Neural cell (in vitro differentiated cells): ENCODE data around the gene ZNF556. TPM values are rescaled to one million over a fixed set of nuclear protein-coding genes. Genes with fewer than 3 reads are reported as not detected.

Experiments
- H2AFZ ChIP-seq: fragments of 200-600, 300-800 bp; sonication (generic), shearing (Covaris generic); 2 replicates; pipeline ENCODE4 v1.6.0; 2014; ENCODE audit warnings: low read depth, mild to moderate bottlenecking, antibody characterized with exemption, low read length, moderate library complexity
- H3F3A ChIP-seq: fragments of 200-600 bp; shearing (Covaris generic); 2 replicates; pipeline ENCODE4 v1.6.1; 2016; ENCODE audit warnings: mild to moderate bottlenecking, moderate library complexity, mixed read lengths, antibody characterized with exemption, low read length; ENCODE audit not compliant: insufficient read depth, poor library complexity, severe bottlenecking
- H3K27ac ChIP-seq: fragments of 200-600, 300-800 bp; sonication (generic), shearing (Covaris generic); 2 replicates; pipeline ENCODE4 v1.5.1; 2014; ENCODE audit warnings: mild to moderate bottlenecking, low read length, moderate library complexity
- H3K27me3 ChIP-seq: fragments of 300-800, 200-600 bp; sonication (generic), shearing (Covaris generic); 2 replicates; pipeline ENCODE4 v1.6.0; 2014; ENCODE audit warnings: mild to moderate bottlenecking, low read depth, low read length, moderate library complexity; ENCODE audit not compliant: insufficient read depth
- H3K36me3 ChIP-seq: fragments of 300-800, 200-600 bp; sonication (generic), shearing (Covaris generic); 2 replicates; pipeline ENCODE4 v1.5.1; 2014; ENCODE audit warnings: mild to moderate bottlenecking, antibody characterized with exemption, low read length, moderate library complexity; ENCODE audit not compliant: insufficient read depth
- H3K4me2 ChIP-seq: fragments of 300-800, 200-600 bp; sonication (generic), shearing (Covaris generic); 2 replicates; pipeline ENCODE4 v1.6.0; 2014; ENCODE audit warnings: mild to moderate bottlenecking, low read length
- H3K4me3 ChIP-seq: fragments of 300-800, 200-600 bp; sonication (generic), shearing (Covaris generic); 2 replicates; pipeline ENCODE4 v1.5.1; 2014; ENCODE audit warnings: mild to moderate bottlenecking, low read length, moderate library complexity
- H3K79me2 ChIP-seq: fragments of 200-600 bp; shearing (Covaris generic); replicated peaks from 2 replicates; pipeline ENCODE4 v1.6.0; 2014; ENCODE audit warnings: mild to moderate bottlenecking, low read length, moderate library complexity; ENCODE audit not compliant: insufficient read depth
- H3K9ac ChIP-seq: fragments of 300-800, 200-600 bp; sonication (generic), shearing (Covaris generic); 2 replicates; pipeline ENCODE4 v1.6.1; 2016; ENCODE audit warnings: mild to moderate bottlenecking, low read length, mixed read lengths
- H3K9me2 ChIP-seq: fragments of 200-600 bp; shearing (Covaris generic); 2 replicates; pipeline ENCODE4 v1.6.1; 2016; ENCODE audit warnings: mild to moderate bottlenecking, low read length, mixed read lengths; ENCODE audit not compliant: insufficient read depth
- H3K9me3 ChIP-seq: fragments of 200-600, 300-800 bp; sonication (generic), shearing (Covaris generic); 2 replicates; pipeline ENCODE4 v1.6.1; 2016; ENCODE audit warnings: mild to moderate bottlenecking, mixed run types, low read length, moderate library complexity, mixed read lengths
- H4K20me1 ChIP-seq: fragments of 200-600 bp; shearing (Covaris generic); 2 replicates; pipeline ENCODE4 v1.6.1; 2016; ENCODE audit warnings: mild to moderate bottlenecking, mixed run types; ENCODE audit not compliant: insufficient read depth
- EP300 ChIP-seq: fragments of 450-650 bp; conservative IDR thresholded peaks from 2 replicates; pipeline ENCODE4 v1.6.1; 2014; ENCODE audit warnings: antibody characterized with exemption, mild to moderate bottlenecking, moderate library complexity; ENCODE audit not compliant: poor library complexity, severe bottlenecking
- EZH2 ChIP-seq: fragments of 200-600, 300-800 bp; shearing (Covaris generic), sonication (generic); IDR thresholded peaks from 2 replicates; pipeline ENCODE4 v1.6.1; 2014; ENCODE audit warnings: antibody characterized with exemption, low read length, borderline replicate concordance, mild to moderate bottlenecking; ENCODE audit not compliant: insufficient read depth, poor library complexity, severe bottlenecking
- MXI1 ChIP-seq: fragments of 450-650 bp; conservative IDR thresholded peaks from 2 replicates; pipeline ENCODE4 v1.6.1; 2014; ENCODE audit warnings: antibody characterized with exemption, mild to moderate bottlenecking; ENCODE audit not compliant: poor library complexity, severe bottlenecking
- POLR2AphosphoS5 ChIP-seq: IDR thresholded peaks from 2 replicates; pipeline ENCODE4 v1.6.1; 2012
- RAD21 ChIP-seq: fragments of 450-650 bp; conservative IDR thresholded peaks from 2 replicates; pipeline ENCODE4 v1.6.1; 2014; ENCODE audit warnings: antibody characterized with exemption, mild to moderate bottlenecking, moderate library complexity
- SMC3 ChIP-seq: fragments of 450-650 bp; conservative IDR thresholded peaks from 2 replicates; pipeline ENCODE4 v1.6.1; 2014; ENCODE audit warnings: antibody characterized with exemption, mild to moderate bottlenecking, moderate library complexity; ENCODE audit not compliant: poor library complexity
- TAF1 ChIP-seq: IDR thresholded peaks from 2 replicates; pipeline ENCODE4 v1.6.1; 2012; ENCODE audit warnings: low read depth
- polyA plus RNA-seq: library from polyadenylated mRNA; depleted of rRNA; stranded (reverse); fragments of >200 nt; gene quantifications from 2 replicates; pipeline ENCODE4 v1.2.3, GENCODE V29; 2014
- TF ChIP-seq, protein P1 (sequence below): fragments of 450-650 bp; IDR thresholded peaks from 2 replicates; pipeline ENCODE4 v1.5.1; 2014; ENCODE audit warnings: antibody characterized with exemption, mild to moderate bottlenecking, moderate library complexity; ENCODE audit not compliant: poor library complexity, severe bottlenecking
- TF ChIP-seq, protein P2 (sequence below): IDR thresholded peaks from 2 replicates; pipeline ENCODE4 v1.6.1; 2012; ENCODE audit warnings: borderline replicate concordance

The ZNF556 gene
- polyA plus RNA-seq, 1 donor from 2014 or later, result 0.28 TPM

DNA sequence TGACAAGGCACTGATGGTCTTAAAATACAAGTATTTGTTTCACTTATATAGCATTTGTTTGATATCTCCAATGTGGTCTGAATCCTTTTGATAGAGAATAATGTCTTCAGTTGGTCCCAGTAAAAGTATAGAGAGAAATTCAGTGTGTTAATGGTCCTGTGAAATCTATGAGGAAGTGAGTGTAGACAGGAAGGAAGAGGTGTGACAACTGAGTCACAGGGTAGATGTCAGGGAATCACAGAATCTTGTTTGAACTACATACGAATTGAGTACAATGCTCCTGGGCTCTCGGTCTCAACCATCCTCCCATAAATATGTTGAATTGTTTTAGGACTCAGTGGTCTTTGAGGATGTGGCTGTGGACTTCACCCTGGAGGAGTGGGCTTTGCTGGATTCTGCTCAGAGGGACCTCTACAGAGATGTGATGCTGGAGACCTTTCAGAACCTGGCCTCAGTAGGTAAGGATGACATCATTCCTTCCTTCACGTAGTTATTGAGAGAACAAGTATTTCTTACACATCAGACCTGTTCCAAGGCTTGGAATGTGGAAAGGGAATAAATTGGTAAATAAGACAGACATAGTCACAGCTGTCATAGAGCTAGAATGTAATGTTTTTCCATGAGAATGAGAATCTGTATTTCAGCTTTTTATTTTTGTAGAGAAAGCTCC, 16.7 kb upstream of the ZNF556 start:
- Histone ChIP-seq H3K9ac (no peak overlapping the region), H3F3A (no peaks in the 10 kb centered on the region), H3K27ac (no peak overlapping the region), H3K9me2 (no peaks in the 10 kb centered on the region), H3K4me3 (no peak overlapping the region), H3K4me2 (no peak overlapping the region), H4K20me1 (no peaks in the 10 kb centered on the region), H3K9me3 (peaks cover 38% of the 10 kb centered on the region), H3K36me3 (peaks cover 31% of the 10 kb centered on the region), H2AFZ (no peak overlapping the region), H3K27me3 (no peaks in the 10 kb centered on the region), H3K79me2 (peaks cover 6% of the 10 kb centered on the region)
- no peak for TF ChIP-seq EZH2
- no peak for TF ChIP-seq EP300
- no peak for TF ChIP-seq SMC3
- no peak for TF ChIP-seq POLR2AphosphoS5
- TF ChIP-seq RAD21, result no peak
- TF ChIP-seq, protein P1, sequence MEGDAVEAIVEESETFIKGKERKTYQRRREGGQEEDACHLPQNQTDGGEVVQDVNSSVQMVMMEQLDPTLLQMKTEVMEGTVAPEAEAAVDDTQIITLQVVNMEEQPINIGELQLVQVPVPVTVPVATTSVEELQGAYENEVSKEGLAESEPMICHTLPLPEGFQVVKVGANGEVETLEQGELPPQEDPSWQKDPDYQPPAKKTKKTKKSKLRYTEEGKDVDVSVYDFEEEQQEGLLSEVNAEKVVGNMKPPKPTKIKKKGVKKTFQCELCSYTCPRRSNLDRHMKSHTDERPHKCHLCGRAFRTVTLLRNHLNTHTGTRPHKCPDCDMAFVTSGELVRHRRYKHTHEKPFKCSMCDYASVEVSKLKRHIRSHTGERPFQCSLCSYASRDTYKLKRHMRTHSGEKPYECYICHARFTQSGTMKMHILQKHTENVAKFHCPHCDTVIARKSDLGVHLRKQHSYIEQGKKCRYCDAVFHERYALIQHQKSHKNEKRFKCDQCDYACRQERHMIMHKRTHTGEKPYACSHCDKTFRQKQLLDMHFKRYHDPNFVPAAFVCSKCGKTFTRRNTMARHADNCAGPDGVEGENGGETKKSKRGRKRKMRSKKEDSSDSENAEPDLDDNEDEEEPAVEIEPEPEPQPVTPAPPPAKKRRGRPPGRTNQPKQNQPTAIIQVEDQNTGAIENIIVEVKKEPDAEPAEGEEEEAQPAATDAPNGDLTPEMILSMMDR, result no peak
- TF ChIP-seq TAF1, result no peak
- TF ChIP-seq, protein P2, sequence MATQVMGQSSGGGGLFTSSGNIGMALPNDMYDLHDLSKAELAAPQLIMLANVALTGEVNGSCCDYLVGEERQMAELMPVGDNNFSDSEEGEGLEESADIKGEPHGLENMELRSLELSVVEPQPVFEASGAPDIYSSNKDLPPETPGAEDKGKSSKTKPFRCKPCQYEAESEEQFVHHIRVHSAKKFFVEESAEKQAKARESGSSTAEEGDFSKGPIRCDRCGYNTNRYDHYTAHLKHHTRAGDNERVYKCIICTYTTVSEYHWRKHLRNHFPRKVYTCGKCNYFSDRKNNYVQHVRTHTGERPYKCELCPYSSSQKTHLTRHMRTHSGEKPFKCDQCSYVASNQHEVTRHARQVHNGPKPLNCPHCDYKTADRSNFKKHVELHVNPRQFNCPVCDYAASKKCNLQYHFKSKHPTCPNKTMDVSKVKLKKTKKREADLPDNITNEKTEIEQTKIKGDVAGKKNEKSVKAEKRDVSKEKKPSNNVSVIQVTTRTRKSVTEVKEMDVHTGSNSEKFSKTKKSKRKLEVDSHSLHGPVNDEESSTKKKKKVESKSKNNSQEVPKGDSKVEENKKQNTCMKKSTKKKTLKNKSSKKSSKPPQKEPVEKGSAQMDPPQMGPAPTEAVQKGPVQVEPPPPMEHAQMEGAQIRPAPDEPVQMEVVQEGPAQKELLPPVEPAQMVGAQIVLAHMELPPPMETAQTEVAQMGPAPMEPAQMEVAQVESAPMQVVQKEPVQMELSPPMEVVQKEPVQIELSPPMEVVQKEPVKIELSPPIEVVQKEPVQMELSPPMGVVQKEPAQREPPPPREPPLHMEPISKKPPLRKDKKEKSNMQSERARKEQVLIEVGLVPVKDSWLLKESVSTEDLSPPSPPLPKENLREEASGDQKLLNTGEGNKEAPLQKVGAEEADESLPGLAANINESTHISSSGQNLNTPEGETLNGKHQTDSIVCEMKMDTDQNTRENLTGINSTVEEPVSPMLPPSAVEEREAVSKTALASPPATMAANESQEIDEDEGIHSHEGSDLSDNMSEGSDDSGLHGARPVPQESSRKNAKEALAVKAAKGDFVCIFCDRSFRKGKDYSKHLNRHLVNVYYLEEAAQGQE, result no peak
- no peak for TF ChIP-seq MXI1

DNA sequence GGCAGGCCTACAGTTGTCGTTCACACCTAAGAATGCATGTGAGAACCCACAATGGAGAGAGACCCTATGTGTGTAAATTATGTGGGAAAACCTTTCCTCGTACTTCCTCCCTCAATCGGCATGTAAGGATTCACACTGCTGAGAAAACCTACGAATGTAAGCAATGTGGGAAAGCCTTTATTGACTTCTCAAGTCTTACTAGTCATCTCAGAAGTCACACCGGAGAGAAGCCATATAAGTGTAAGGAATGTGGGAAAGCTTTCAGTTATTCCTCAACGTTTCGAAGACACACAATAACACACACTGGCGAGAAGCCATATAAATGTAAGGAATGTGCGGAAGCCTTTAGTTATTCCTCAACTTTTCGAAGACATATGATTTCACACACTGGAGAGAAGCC, 14.5 kb upstream of the ZNF556 start:
- H3K27me3 ChIP-seq, result no peaks in the 10 kb centered on the region
- TF ChIP-seq, protein P2, result no peak
- TF ChIP-seq RAD21 (no peak), EZH2 (no peak), EP300 (no peak), POLR2AphosphoS5 (no peak), TAF1 (no peak)
- TF ChIP-seq, protein P1, result no peak
- H4K20me1 ChIP-seq, result no peaks in the 10 kb centered on the region
- peaks cover 6% of the 10 kb centered on the region for H3K79me2 ChIP-seq
- H3F3A ChIP-seq, result no peaks in the 10 kb centered on the region
- H2AFZ ChIP-seq, result no peak overlapping the region
- H3K4me3 ChIP-seq, result no peak overlapping the region
- no peak overlapping the region for H3K4me2 ChIP-seq
- peaks cover 31% of the 10 kb centered on the region for H3K9me3 ChIP-seq
- no peak overlapping the region for H3K9ac ChIP-seq
- H3K27ac ChIP-seq, result no peak overlapping the region
- peaks cover 30% of the 10 kb centered on the region for H3K36me3 ChIP-seq
- H3K9me2 ChIP-seq, result no peaks in the 10 kb centered on the region
